Endothelial cell of umbilical vein (primary cell): ENCODE measurements around the gene SKOR1. TPM values are rescaled to one million over a fixed set of nuclear protein-coding genes. Genes with fewer than 3 reads are reported as not detected.

ENCODE experiments used
- BruUV-seq: library from RNA; stranded (reverse); fragments of 400-500 nt; replicated peaks from 2 replicates; lab custom pipeline; 2021; lab: Mats Ljungman, UMichigan
- CTCF ChIA-PET: fragments of 300-600, 350-600 bp; sonication (Branson Sonifier 250); formaldehyde crosslinking; loops from one replicate; lab custom pipeline; 2021; ENCODE audit warnings: antibody characterized with exemption, inconsistent platforms; lab: Charles Lee
- POLR2A ChIA-PET: fragments of 300-600, 350-600 bp; sonication (Branson Sonifier 250); formaldehyde crosslinking; loops from one replicate; lab custom pipeline; 2021; ENCODE audit warnings: antibody characterized with exemption, inconsistent platforms; lab: Charles Lee
- DNase-seq: peaks from one replicate; pipeline ENCODE4 v3.0.0-alpha.2; 2011; ENCODE audit warnings: low read depth, low spot score
- FAIRE-seq: peaks from 2 replicates; lab custom pipeline; 2011; peaks lifted over from hg19 to GRCh38; lab: Jason Lieb, UNC
- H2AFZ ChIP-seq: 2 replicates; pipeline ENCODE4 v1.6.0; 2012; ENCODE audit warnings: low read depth, low read length, control low read depth, inconsistent platforms
- H3K27ac ChIP-seq: 2 replicates; pipeline ENCODE4 v1.5.1; 2011; ENCODE audit warnings: low read depth, mild to moderate bottlenecking, control low read depth, low read length, moderate library complexity; ENCODE audit not compliant: insufficient read depth
- H3K27me3 ChIP-seq, 2 experiments: 2 replicates each; pipeline versions ENCODE4 v1.6.0 to v1.6.1; 2011; ENCODE audit warnings: low read length in 2 of 2, mixed read lengths in 1 of 2; ENCODE audit not compliant: control insufficient read depth in 2 of 2, insufficient read depth in 2 of 2
- H3K36me3 ChIP-seq, 2 experiments: 2 replicates in 1 of 2; 3 replicates in 1 of 2; pipeline ENCODE4 v1.5.1; 2011; ENCODE audit warnings: low read length in 2 of 2, mild to moderate bottlenecking in 1 of 2, moderate library complexity in 1 of 2; ENCODE audit not compliant: control insufficient read depth in 2 of 2, insufficient read depth in 2 of 2; ENCODE audit errors: extremely low read depth in 1 of 2
- H3K4me1 ChIP-seq: 3 replicates; pipeline ENCODE4 v1.5.1; 2011; ENCODE audit warnings: mild to moderate bottlenecking, low read length; ENCODE audit not compliant: control insufficient read depth, insufficient read depth; ENCODE audit errors: extremely low read depth
- H3K4me2 ChIP-seq: 2 replicates; pipeline ENCODE4 v1.6.1; 2011; ENCODE audit warnings: low read length, control low read depth, mixed read lengths; ENCODE audit not compliant: insufficient read depth
- H3K4me3 ChIP-seq, 3 experiments: fragments of 200-600 bp in 1 of 3; sonication (generic), shearing (Covaris generic) in 1 of 3; replicated peaks in 1 of 3; 2 replicates each; pipeline ENCODE4 v1.5.1; 2011 to 2016; ENCODE audit warnings: control low read depth in 3 of 3, low read length in 3 of 3, mild to moderate bottlenecking in 2 of 3, inconsistent platforms in 1 of 3, low read depth in 1 of 3, moderate library complexity in 1 of 3; ENCODE audit not compliant: insufficient read depth in 1 of 3
- H3K79me2 ChIP-seq: 2 replicates; pipeline ENCODE4 v1.6.0; 2012; ENCODE audit warnings: low read length, inconsistent platforms; ENCODE audit not compliant: control insufficient read depth, insufficient read depth
- H3K9ac ChIP-seq: replicated peaks from 2 replicates; pipeline ENCODE3; 2011; ENCODE audit warnings: low read length, control low read depth; ENCODE audit not compliant: insufficient read depth; ENCODE audit errors: extremely low read depth
- H3K9me1 ChIP-seq: replicated peaks from 3 replicates; pipeline ENCODE4 v1.6.0; 2011; ENCODE audit warnings: mild to moderate bottlenecking, low read length; ENCODE audit not compliant: control insufficient read depth, insufficient read depth; ENCODE audit errors: extremely low read depth
- H3K9me3 ChIP-seq: replicated peaks from 2 replicates; pipeline ENCODE4 v1.5.1; 2012; ENCODE audit warnings: low read length, inconsistent platforms; ENCODE audit not compliant: control insufficient read depth, insufficient read depth
- H4K20me1 ChIP-seq: replicated peaks from 2 replicates; pipeline ENCODE3; 2011; ENCODE audit warnings: mild to moderate bottlenecking, low read length; ENCODE audit not compliant: control insufficient read depth, insufficient read depth; ENCODE audit errors: extremely low read depth
- CTCF ChIP-seq, 2 donors: IDR thresholded peaks; 1 replicate in 1 of 2; 2 replicates in 1 of 2; pipeline ENCODE4 v1.5.1; 2011; ENCODE audit warnings: low read length in 2 of 2, mild to moderate bottlenecking in 2 of 2, moderate library complexity in 2 of 2, control low read depth in 1 of 2, inconsistent platforms in 1 of 2, low read depth in 1 of 2; ENCODE audit not compliant: insufficient read depth in 1 of 2; ENCODE audit errors: extremely low read depth in 1 of 2
- EZH2 ChIP-seq: IDR thresholded peaks from 2 replicates; pipeline ENCODE4 v1.6.1; 2012; ENCODE audit warnings: borderline replicate concordance, low read depth, mild to moderate bottlenecking, moderate library complexity, low read length, inconsistent platforms; ENCODE audit not compliant: severe bottlenecking
- FOS ChIP-seq: IDR thresholded peaks from 2 replicates; pipeline ENCODE4 v1.6.1; 2011; ENCODE audit warnings: mild to moderate bottlenecking, low read length, moderate library complexity, borderline replicate concordance; ENCODE audit not compliant: insufficient read depth
- GATA2 ChIP-seq: IDR thresholded peaks from 2 replicates; pipeline ENCODE4 v1.7.0; 2011; ENCODE audit warnings: low read depth, mild to moderate bottlenecking, moderate library complexity, mixed read lengths, low read length; ENCODE audit not compliant: insufficient read length, insufficient read depth
- JUN ChIP-seq: IDR thresholded peaks from 2 replicates; pipeline ENCODE4 v1.6.1; 2011; ENCODE audit warnings: borderline replicate concordance, low read depth; ENCODE audit not compliant: insufficient read length, insufficient read depth
- MYC ChIP-seq: IDR thresholded peaks from one replicate; pipeline ENCODE4 v1.6.1; 2011; ENCODE audit warnings: mild to moderate bottlenecking, low read depth, low read length
- POLR2A ChIP-seq: IDR thresholded peaks from 2 replicates; pipeline ENCODE4 v1.6.1; 2012; ENCODE audit warnings: low read depth, mild to moderate bottlenecking, control low read depth, low read length
- POLR2AphosphoS5 ChIP-seq: IDR thresholded peaks from 2 replicates; pipeline ENCODE4 v1.6.1; 2012; ENCODE audit warnings: low read depth, mild to moderate bottlenecking, control low read depth, low read length, moderate library complexity; ENCODE audit not compliant: insufficient read depth
- dilution Hi-C: fragments of 300-500 bp; cut with MboI; formaldehyde crosslinking; loops from one replicate; pipeline ENCODE4 v1.15.0; 2019; ENCODE audit warnings: low sequenced_read_pairs; ENCODE audit not compliant: extremely low pct_ligation_motif_present
- intact Hi-C: fragments of 100-400 bp; cut with micrococcal nuclease; formaldehyde crosslinking; loops from one replicate; pipeline ENCODE4 v1.10.0; 2022
- polyA plus RNA-seq, 4 experiments: library from polyadenylated mRNA; depleted of rRNA in 3 of 4; stranded (reverse) in 3 of 4; unstranded in 1 of 4; fragments of >200 nt; gene quantifications; 2 replicates each; pipeline versions ENCODE4 v1.2.1 to v1.2.3, GENCODE V29; 2011 to 2012; ENCODE audit warnings: missing spikeins in 1 of 4
- total RNA-seq: library from RNA; stranded (reverse); gene quantifications from 2 replicates; pipeline ENCODE4 v1.2.3, GENCODE V29; 2021
- TF ChIP-seq, protein P1 (sequence below): IDR thresholded peaks from 2 replicates; pipeline ENCODE4 v1.6.1; 2011; ENCODE audit not compliant: insufficient read depth, insufficient read length

SKOR1 gene
- total and polyA plus RNA-seq, 2 donors (not counting 3 experiments of a cell fraction or from before 2014, with no cell fraction given), result 0.06 to 0.15 TPM

DNA sequence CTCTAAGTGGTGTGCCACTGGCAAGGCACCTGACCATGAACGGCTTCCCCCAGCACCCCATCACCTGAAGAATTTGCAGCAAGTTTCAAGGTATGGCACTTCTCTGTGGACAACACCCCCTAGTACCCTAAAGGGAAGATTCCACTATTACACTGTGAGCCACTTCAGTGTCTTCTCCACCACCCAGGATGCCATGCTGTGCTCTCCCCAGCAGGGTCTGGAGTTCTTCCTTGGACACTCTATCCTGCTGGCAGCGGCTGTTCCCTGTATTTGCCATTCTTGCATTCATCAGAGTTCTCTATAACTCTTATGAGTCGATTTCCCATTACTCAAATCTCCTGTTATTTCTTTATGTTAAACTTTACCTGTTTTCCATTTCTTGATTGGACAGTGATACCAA, 48.5 kb downstream of the SKOR1 start:
- Histone ChIP-seq H3K79me2 (no peaks in the 10 kb centered on the region), H3K9ac (no peak overlapping the region), H3K27ac (no peak overlapping the region), H3K36me3 (no peaks in the 10 kb centered on the region), H3K27me3 (peaks cover 10 to 20% of the 10 kb centered on the region in 2 experiments), H3K4me1 (no peaks in the 10 kb centered on the region), H3K9me1 (no peaks in the 10 kb centered on the region), H3K4me3 (no peak overlapping the region), H3K9me3 (no peaks in the 10 kb centered on the region), H2AFZ (no peak overlapping the region), H4K20me1 (no peaks in the 10 kb centered on the region), H3K4me2 (no peak overlapping the region)
- BruUV-seq, result no TSS peak
- no peak for FAIRE-seq
- POLR2A ChIA-PET, result no interaction called here
- DNase-seq, result no peak
- dilution Hi-C loops (no loop called here), intact Hi-C loops (no loop called here)
- CTCF ChIA-PET, result interaction anchor here (0.8 to 1.7 kb wide), 6 partner anchors 10 to 281 kb away, joined by 3 to 16 read pairs (median 4); no protein-coding TSS in a partner anchor
- TF ChIP-seq, protein P1, sequence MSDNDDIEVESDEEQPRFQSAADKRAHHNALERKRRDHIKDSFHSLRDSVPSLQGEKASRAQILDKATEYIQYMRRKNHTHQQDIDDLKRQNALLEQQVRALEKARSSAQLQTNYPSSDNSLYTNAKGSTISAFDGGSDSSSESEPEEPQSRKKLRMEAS, result no peak
- TF ChIP-seq JUN (no peak), POLR2AphosphoS5 (no peak), MYC (no peak), EZH2 (no peak), FOS (no peak), GATA2 (no peak), POLR2A (no peak), CTCF (IDR thresholded peaks at IDR 0.05; ENCODE audit: extremely low read depth in 1 of 2, insufficient read depth in 1 of 2, low read depth in 1 of 2, low read length in 2 of 2) (no peak)
